H1 (cell line): ENCODE results near the gene TMED10. TPM values are rescaled to one million over a fixed set of nuclear protein-coding genes. Genes with fewer than 3 reads are reported as not detected.

Experiments
- CTBP2 ChIP-seq: IDR thresholded peaks from 2 replicates; pipeline ENCODE4 v1.7.0; 2011; ENCODE audit warnings: borderline replicate concordance, mild to moderate bottlenecking, moderate library complexity, mixed read lengths, low read length; ENCODE audit not compliant: insufficient read depth, insufficient read length
- EP300 ChIP-seq, 2 experiments: IDR thresholded peaks; 1 replicate in 1 of 2; 2 replicates in 1 of 2; pipeline ENCODE4 v1.6.1; 2011 to 2012; ENCODE audit warnings: low read depth in 2 of 2, low read length in 2 of 2, mild to moderate bottlenecking in 2 of 2, borderline replicate concordance in 1 of 2, inconsistent platforms in 1 of 2, moderate library complexity in 1 of 2
- FOSL1 ChIP-seq: IDR thresholded peaks from 2 replicates; pipeline ENCODE4 v1.6.1; 2011; ENCODE audit warnings: mild to moderate bottlenecking, low read depth, low read length, moderate library complexity; ENCODE audit not compliant: insufficient read depth
- GTF2F1 ChIP-seq: IDR thresholded peaks from 2 replicates; pipeline ENCODE4 v1.6.1; 2012; ENCODE audit warnings: low read depth, low read length, improper control_type of control experiment, borderline replicate concordance
- JUN ChIP-seq: IDR thresholded peaks from 2 replicates; pipeline ENCODE4 v1.6.1; 2011; ENCODE audit warnings: low read depth, mild to moderate bottlenecking, improper control_type of control experiment, low read length
- NANOG ChIP-seq: IDR thresholded peaks from 2 replicates; pipeline ENCODE4 v1.6.1; 2011; ENCODE audit warnings: low read length, low read depth, mild to moderate bottlenecking, inconsistent platforms; ENCODE audit not compliant: insufficient read depth, poor library complexity, severe bottlenecking
- POLR2AphosphoS5 ChIP-seq: IDR thresholded peaks from 2 replicates; pipeline ENCODE4 v1.6.1; 2011; ENCODE audit warnings: low read depth, low read length
- polyA plus RNA-seq, 7 experiments: library from polyadenylated mRNA; depleted of rRNA in 3 of 7; stranded (reverse) in 5 of 7; unstranded in 2 of 7; fragments of >200 nt in 5 of 7; fragments of 200-250 nt in 2 of 7; gene quantifications; 1 replicate in 5 of 7; 2 replicates in 1 of 7; 4 replicates in 1 of 7; pipeline versions ENCODE4 v1.2.1 to v1.2.3, GENCODE V29; 2011 to 2013; ENCODE audit warnings: missing spikeins in 2 of 7, mixed read lengths in 2 of 7
- total RNA-seq: library from RNA; stranded (reverse); fragmentation: NEBNext Ultra II Directional; extraction: Animal tissue kit (Norgen Biotek cat#: 25700); gene quantifications from 2 replicates; pipeline ENCODE4 v1.2.1, GENCODE V29; 2021
- TF ChIP-seq, protein P1 (sequence below): fragments of 300-600 bp; sonication (generic); IDR thresholded peaks from 2 replicates; pipeline ENCODE4 v1.7.1; 2012; ENCODE audit warnings: low read length, moderate library complexity, mild to moderate bottlenecking, inconsistent platforms; ENCODE audit not compliant: insufficient replicate concordance
- TF ChIP-seq, protein P2 (sequence below): IDR thresholded peaks from 2 replicates; pipeline ENCODE4 v1.6.1; 2012; ENCODE audit warnings: low read length, inconsistent platforms

Gene TMED10
- total and polyA plus RNA-seq, 2 of the 8 experiments (the other 6 are each of a cell fraction or from before 2014, with no cell fraction given), result 218 to 250 TPM

DNA sequence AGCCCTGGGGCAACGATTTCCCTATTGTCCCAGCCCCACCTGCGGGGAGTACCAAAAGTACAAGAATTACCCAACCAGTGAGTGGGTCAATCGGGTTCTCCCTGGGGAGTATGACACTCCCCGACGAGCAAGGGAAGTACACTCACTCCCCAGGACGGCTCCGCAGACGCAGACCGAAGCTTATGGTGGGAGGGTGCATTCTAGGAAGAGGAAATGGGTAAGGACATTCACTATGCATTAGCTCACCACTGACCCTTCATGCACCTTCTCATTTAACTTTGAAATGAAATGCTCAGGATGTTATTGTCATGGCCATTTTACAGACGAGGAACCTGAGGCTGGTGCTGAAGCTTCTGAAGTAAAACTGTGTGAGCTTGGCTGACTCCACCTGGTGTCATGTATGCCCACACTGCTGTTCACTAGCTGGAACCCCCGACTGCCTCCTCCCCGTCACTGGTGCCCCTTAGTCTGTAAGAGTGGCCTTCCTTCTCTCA, 45.8 kb upstream of the TMED10 start (continued):
- TF ChIP-seq, protein P1, sequence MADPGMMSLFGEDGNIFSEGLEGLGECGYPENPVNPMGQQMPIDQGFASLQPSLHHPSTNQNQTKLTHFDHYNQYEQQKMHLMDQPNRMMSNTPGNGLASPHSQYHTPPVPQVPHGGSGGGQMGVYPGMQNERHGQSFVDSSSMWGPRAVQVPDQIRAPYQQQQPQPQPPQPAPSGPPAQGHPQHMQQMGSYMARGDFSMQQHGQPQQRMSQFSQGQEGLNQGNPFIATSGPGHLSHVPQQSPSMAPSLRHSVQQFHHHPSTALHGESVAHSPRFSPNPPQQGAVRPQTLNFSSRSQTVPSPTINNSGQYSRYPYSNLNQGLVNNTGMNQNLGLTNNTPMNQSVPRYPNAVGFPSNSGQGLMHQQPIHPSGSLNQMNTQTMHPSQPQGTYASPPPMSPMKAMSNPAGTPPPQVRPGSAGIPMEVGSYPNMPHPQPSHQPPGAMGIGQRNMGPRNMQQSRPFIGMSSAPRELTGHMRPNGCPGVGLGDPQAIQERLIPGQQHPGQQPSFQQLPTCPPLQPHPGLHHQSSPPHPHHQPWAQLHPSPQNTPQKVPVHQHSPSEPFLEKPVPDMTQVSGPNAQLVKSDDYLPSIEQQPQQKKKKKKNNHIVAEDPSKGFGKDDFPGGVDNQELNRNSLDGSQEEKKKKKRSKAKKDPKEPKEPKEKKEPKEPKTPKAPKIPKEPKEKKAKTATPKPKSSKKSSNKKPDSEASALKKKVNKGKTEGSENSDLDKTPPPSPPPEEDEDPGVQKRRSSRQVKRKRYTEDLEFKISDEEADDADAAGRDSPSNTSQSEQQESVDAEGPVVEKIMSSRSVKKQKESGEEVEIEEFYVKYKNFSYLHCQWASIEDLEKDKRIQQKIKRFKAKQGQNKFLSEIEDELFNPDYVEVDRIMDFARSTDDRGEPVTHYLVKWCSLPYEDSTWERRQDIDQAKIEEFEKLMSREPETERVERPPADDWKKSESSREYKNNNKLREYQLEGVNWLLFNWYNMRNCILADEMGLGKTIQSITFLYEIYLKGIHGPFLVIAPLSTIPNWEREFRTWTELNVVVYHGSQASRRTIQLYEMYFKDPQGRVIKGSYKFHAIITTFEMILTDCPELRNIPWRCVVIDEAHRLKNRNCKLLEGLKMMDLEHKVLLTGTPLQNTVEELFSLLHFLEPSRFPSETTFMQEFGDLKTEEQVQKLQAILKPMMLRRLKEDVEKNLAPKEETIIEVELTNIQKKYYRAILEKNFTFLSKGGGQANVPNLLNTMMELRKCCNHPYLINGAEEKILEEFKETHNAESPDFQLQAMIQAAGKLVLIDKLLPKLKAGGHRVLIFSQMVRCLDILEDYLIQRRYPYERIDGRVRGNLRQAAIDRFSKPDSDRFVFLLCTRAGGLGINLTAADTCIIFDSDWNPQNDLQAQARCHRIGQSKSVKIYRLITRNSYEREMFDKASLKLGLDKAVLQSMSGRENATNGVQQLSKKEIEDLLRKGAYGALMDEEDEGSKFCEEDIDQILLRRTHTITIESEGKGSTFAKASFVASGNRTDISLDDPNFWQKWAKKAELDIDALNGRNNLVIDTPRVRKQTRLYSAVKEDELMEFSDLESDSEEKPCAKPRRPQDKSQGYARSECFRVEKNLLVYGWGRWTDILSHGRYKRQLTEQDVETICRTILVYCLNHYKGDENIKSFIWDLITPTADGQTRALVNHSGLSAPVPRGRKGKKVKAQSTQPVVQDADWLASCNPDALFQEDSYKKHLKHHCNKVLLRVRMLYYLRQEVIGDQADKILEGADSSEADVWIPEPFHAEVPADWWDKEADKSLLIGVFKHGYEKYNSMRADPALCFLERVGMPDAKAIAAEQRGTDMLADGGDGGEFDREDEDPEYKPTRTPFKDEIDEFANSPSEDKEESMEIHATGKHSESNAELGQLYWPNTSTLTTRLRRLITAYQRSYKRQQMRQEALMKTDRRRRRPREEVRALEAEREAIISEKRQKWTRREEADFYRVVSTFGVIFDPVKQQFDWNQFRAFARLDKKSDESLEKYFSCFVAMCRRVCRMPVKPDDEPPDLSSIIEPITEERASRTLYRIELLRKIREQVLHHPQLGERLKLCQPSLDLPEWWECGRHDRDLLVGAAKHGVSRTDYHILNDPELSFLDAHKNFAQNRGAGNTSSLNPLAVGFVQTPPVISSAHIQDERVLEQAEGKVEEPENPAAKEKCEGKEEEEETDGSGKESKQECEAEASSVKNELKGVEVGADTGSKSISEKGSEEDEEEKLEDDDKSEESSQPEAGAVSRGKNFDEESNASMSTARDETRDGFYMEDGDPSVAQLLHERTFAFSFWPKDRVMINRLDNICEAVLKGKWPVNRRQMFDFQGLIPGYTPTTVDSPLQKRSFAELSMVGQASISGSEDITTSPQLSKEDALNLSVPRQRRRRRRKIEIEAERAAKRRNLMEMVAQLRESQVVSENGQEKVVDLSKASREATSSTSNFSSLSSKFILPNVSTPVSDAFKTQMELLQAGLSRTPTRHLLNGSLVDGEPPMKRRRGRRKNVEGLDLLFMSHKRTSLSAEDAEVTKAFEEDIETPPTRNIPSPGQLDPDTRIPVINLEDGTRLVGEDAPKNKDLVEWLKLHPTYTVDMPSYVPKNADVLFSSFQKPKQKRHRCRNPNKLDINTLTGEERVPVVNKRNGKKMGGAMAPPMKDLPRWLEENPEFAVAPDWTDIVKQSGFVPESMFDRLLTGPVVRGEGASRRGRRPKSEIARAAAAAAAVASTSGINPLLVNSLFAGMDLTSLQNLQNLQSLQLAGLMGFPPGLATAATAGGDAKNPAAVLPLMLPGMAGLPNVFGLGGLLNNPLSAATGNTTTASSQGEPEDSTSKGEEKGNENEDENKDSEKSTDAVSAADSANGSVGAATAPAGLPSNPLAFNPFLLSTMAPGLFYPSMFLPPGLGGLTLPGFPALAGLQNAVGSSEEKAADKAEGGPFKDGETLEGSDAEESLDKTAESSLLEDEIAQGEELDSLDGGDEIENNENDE, result no peak
- TF ChIP-seq EP300 (IDR thresholded peaks at IDR 0.05; ENCODE audit: borderline replicate concordance in 1 of 2, low read depth in 2 of 2, low read length in 2 of 2) (no peak), NANOG (no peak), GTF2F1 (no peak), FOSL1 (no peak), CTBP2 (no peak), JUN (no peak), POLR2AphosphoS5 (no peak)
- TF ChIP-seq, protein P2, sequence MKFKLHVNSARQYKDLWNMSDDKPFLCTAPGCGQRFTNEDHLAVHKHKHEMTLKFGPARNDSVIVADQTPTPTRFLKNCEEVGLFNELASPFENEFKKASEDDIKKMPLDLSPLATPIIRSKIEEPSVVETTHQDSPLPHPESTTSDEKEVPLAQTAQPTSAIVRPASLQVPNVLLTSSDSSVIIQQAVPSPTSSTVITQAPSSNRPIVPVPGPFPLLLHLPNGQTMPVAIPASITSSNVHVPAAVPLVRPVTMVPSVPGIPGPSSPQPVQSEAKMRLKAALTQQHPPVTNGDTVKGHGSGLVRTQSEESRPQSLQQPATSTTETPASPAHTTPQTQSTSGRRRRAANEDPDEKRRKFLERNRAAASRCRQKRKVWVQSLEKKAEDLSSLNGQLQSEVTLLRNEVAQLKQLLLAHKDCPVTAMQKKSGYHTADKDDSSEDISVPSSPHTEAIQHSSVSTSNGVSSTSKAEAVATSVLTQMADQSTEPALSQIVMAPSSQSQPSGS, result no peak
